WTC11 (cell line): ENCODE results near the gene CFAP97. TPM values are rescaled to one million over a fixed set of nuclear protein-coding genes. Genes with fewer than 3 reads are reported as not detected.

Experiments used
- ATAC-seq: fragments of 200-7000 bp; cut with Tn5 transposase; 2 replicates; pipeline ENCODE4 v1.10.0; 2021; ENCODE audit warnings: mild to moderate bottlenecking, moderate library complexity
- CTCF ChIA-PET: fragments of 300-600 bp; sonication (Branson Sonifier 250); formaldehyde crosslinking; loops from one replicate; lab custom pipeline; 2021; ENCODE audit warnings: antibody characterized with exemption; lab: Charles Lee
- POLR2A ChIA-PET: fragments of 350-600 bp; sonication (Branson Sonifier 250); formaldehyde crosslinking; loops from one replicate; lab custom pipeline; 2021; ENCODE audit warnings: antibody characterized with exemption; lab: Charles Lee
- DNase-seq: peaks from one replicate; pipeline ENCODE4 v3.0.0; 2021; ENCODE audit warnings: low spot score
- H3K27ac Mint-ChIP-seq: 2 replicates; pipeline ENCODE4 v1.8.0; 2021; ENCODE audit warnings: mixed read lengths
- H3K27me3 Mint-ChIP-seq: 2 replicates; pipeline ENCODE4 v1.8.0; 2021; ENCODE audit warnings: low read depth, mild to moderate bottlenecking, moderate library complexity, mixed read lengths
- H3K36me3 Mint-ChIP-seq: 2 replicates; pipeline ENCODE4 v1.8.0; 2021; ENCODE audit warnings: mixed read lengths
- H3K4me1 Mint-ChIP-seq: 2 replicates; pipeline ENCODE4 v1.8.0; 2022; ENCODE audit warnings: mixed read lengths
- H3K4me3 Mint-ChIP-seq: 2 replicates; pipeline ENCODE4 v1.8.0; 2021; ENCODE audit warnings: mild to moderate bottlenecking, moderate library complexity, mixed read lengths
- H3K9me3 Mint-ChIP-seq: 2 replicates; pipeline ENCODE4 v1.8.0; 2021; ENCODE audit warnings: mixed read lengths
- AR ChIP-seq: fragments of 250-450 bp; sonication (Bioruptor Pico); IDR thresholded peaks from 2 replicates; pipeline ENCODE4 v1.9.0; 2021; ENCODE audit warnings: mild to moderate bottlenecking
- ELF4 ChIP-seq: sonication (generic); formaldehyde crosslinking; IDR thresholded peaks from 2 replicates; pipeline ENCODE4 v1.8.1; 2022; ENCODE audit warnings: low read depth, mild to moderate bottlenecking, moderate library complexity, missing genetic modification reagents
- GABPB1 ChIP-seq: sonication (generic); formaldehyde crosslinking; IDR thresholded peaks from 2 replicates; pipeline ENCODE4 v1.8.1; 2023; ENCODE audit warnings: mild to moderate bottlenecking, missing genetic modification reagents
- GTF2I ChIP-seq: fragments of 250-450 bp; sonication (Bioruptor Pico); conservative IDR thresholded peaks from 2 replicates; pipeline ENCODE4 v1.4.0; 2021; ENCODE audit warnings: mild to moderate bottlenecking
- NFE2L1 ChIP-seq: sonication (generic); formaldehyde crosslinking; IDR thresholded peaks from 2 replicates; pipeline ENCODE4 v1.8.1; 2023; ENCODE audit warnings: missing genetic modification reagents
- NR3C1 ChIP-seq: sonication (generic); formaldehyde crosslinking; conservative IDR thresholded peaks from 2 replicates; pipeline ENCODE4 v1.8.1; 2023; ENCODE audit warnings: low read depth, mild to moderate bottlenecking, missing genetic modification reagents
- SOX15 ChIP-seq: fragments of 250-450 bp; sonication (Bioruptor Pico); IDR thresholded peaks from 2 replicates; pipeline ENCODE4 v1.9.0; 2021; ENCODE audit warnings: mild to moderate bottlenecking
- ZNF219 ChIP-seq: sonication (generic); formaldehyde crosslinking; IDR thresholded peaks from 2 replicates; pipeline ENCODE4 v1.8.0; 2023; ENCODE audit warnings: missing genetic modification reagents, mild to moderate bottlenecking, borderline replicate concordance
- ZNF232 ChIP-seq: sonication (generic); formaldehyde crosslinking; IDR thresholded peaks from 2 replicates; pipeline ENCODE4 v1.8.0; 2022; ENCODE audit warnings: mild to moderate bottlenecking, missing genetic modification reagents
- ZNF281 ChIP-seq: sonication (generic); formaldehyde crosslinking; IDR thresholded peaks from 2 replicates; pipeline ENCODE4 v1.8.0; 2023; ENCODE audit warnings: mild to moderate bottlenecking, missing genetic modification reagents
- ZNF532 ChIP-seq: fragments of 250-450 bp; sonication (Bioruptor Pico); IDR thresholded peaks from 2 replicates; pipeline ENCODE4 v1.9.0; 2021; ENCODE audit warnings: mild to moderate bottlenecking, borderline replicate concordance
- total RNA-seq: library from RNA; stranded (reverse); gene quantifications from 3 replicates; pipeline ENCODE4 v1.2.3, GENCODE V29; 2021
- TF ChIP-seq, protein P1 (sequence below): sonication (generic); formaldehyde crosslinking; IDR thresholded peaks from 2 replicates; pipeline ENCODE4 v1.8.0; 2022; ENCODE audit warnings: mild to moderate bottlenecking, missing genetic modification reagents
- TF ChIP-seq, protein P2 (sequence below): sonication (generic); formaldehyde crosslinking; IDR thresholded peaks from 2 replicates; pipeline ENCODE4 v1.8.1; 2022; ENCODE audit warnings: mild to moderate bottlenecking, moderate library complexity, missing genetic modification reagents
- TF ChIP-seq, protein P3 (sequence below): fragments of 250-450 bp; sonication (Bioruptor Pico); IDR thresholded peaks from 2 replicates; pipeline ENCODE4 v2.1.2; 2022; ENCODE audit warnings: mild to moderate bottlenecking, moderate library complexity
- TF ChIP-seq, protein P4 (sequence below): sonication (generic); formaldehyde crosslinking; IDR thresholded peaks from 2 replicates; pipeline ENCODE4 v1.8.0; 2023; ENCODE audit warnings: missing genetic modification reagents
- TF ChIP-seq, protein P5 (sequence below): fragments of 250-450 bp; sonication (Bioruptor Pico); IDR thresholded peaks from 2 replicates; pipeline ENCODE4 v1.9.0; 2021; ENCODE audit warnings: mild to moderate bottlenecking

The CFAP97 gene
- total RNA-seq, 1 experiment from 2014 or later, result 40.3 TPM

- TF ChIP-seq, protein P1, sequence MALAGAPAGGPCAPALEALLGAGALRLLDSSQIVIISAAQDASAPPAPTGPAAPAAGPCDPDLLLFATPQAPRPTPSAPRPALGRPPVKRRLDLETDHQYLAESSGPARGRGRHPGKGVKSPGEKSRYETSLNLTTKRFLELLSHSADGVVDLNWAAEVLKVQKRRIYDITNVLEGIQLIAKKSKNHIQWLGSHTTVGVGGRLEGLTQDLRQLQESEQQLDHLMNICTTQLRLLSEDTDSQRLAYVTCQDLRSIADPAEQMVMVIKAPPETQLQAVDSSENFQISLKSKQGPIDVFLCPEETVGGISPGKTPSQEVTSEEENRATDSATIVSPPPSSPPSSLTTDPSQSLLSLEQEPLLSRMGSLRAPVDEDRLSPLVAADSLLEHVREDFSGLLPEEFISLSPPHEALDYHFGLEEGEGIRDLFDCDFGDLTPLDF, result no peak
- no peak for TF ChIP-seq ZNF532 (CRISPR knock-in tag)
- no peak for TF ChIP-seq ZNF281 (CRISPR knock-in tag)
- TF ChIP-seq ZNF219 (CRISPR knock-in tag), result no peak
- no peak for TF ChIP-seq NR3C1 (CRISPR knock-in tag)
- TF ChIP-seq, protein P2, sequence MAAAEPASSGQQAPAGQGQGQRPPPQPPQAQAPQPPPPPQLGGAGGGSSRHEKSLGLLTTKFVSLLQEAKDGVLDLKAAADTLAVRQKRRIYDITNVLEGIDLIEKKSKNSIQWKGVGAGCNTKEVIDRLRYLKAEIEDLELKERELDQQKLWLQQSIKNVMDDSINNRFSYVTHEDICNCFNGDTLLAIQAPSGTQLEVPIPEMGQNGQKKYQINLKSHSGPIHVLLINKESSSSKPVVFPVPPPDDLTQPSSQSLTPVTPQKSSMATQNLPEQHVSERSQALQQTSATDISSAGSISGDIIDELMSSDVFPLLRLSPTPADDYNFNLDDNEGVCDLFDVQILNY (CRISPR knock-in tag), result no peak
These were observed 59.1 kb downstream of the CFAP97 start (continued) for GRCh38 chr4:185144601-185145240.

DNA sequence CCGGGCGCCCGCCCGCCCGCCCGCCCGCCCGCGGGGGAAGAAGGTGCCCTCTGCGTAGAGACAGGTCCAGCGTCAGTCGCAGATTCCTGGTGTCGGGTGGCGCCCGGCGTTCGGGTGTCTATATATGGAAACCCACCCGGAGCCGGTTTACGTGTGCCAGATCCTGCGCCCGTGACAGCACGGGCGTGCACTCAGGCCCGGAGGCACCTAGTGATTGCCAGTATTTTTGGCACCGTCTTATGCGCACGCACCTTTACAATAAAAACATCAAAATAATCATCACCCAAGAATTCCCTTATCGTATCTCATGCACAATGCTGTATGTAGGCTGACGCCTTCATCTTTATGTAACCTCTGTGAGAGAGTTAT, 60.2 kb downstream of the CFAP97 start:
- Mint-ChIP-seq H3K4me3 (peak overlapping the region; percentile 84), H3K9me3 (no peaks in the 10 kb centered on the region), H3K27me3 (peaks cover 5% of the 10 kb centered on the region; the same call in 1 of the 2 replicates), H3K36me3 (peaks cover 17% of the 10 kb centered on the region), H3K27ac (no peak overlapping the region), H3K4me1 (peaks cover 24% of the 10 kb centered on the region)
- POLR2A ChIA-PET, result interaction anchor here (1.0 to 1.5 kb wide), 11 partner anchors 8 to 162 kb away, joined by 3 to 6 read pairs (median 4); partner anchors contain the start of gene HELT
- CTCF ChIA-PET, result interaction anchor here (1.1 to 2.1 kb wide), 11 partner anchors 9 to 410 kb away, joined by 3 to 16 read pairs (median 6); partner anchors contain the start of genes CENPU and HELT
- DNase-seq (no peak), ATAC-seq (peak; percentile 3; the same call in 1 of the 2 replicates)
- TF ChIP-seq ZNF281 (CRISPR knock-in tag) (no peak), ZNF232 (CRISPR knock-in tag) (no peak), AR (CRISPR knock-in tag) (no peak), SOX15 (CRISPR knock-in tag) (no peak), GABPB1 (CRISPR knock-in tag) (no peak), NFE2L1 (CRISPR knock-in tag) (no peak), ELF4 (no peak), GTF2I (CRISPR knock-in tag) (no peak)
- TF ChIP-seq, protein P3, sequence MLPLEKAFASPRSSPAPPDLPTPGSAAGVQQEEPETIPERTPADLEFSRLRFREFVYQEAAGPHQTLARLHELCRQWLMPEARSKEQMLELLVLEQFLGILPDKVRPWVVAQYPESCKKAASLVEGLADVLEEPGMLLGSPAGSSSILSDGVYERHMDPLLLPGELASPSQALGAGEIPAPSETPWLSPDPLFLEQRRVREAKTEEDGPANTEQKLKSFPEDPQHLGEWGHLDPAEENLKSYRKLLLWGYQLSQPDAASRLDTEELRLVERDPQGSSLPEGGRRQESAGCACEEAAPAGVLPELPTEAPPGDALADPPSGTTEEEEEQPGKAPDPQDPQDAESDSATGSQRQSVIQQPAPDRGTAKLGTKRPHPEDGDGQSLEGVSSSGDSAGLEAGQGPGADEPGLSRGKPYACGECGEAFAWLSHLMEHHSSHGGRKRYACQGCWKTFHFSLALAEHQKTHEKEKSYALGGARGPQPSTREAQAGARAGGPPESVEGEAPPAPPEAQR, result no peak
- TF ChIP-seq, protein P4, sequence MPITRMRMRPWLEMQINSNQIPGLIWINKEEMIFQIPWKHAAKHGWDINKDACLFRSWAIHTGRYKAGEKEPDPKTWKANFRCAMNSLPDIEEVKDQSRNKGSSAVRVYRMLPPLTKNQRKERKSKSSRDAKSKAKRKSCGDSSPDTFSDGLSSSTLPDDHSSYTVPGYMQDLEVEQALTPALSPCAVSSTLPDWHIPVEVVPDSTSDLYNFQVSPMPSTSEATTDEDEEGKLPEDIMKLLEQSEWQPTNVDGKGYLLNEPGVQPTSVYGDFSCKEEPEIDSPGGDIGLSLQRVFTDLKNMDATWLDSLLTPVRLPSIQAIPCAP, result no peak
- TF ChIP-seq, protein P5, sequence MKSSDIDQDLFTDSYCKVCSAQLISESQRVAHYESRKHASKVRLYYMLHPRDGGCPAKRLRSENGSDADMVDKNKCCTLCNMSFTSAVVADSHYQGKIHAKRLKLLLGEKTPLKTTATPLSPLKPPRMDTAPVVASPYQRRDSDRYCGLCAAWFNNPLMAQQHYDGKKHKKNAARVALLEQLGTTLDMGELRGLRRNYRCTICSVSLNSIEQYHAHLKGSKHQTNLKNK (CRISPR knock-in tag), result no peak
